Fibroblast of the aortic adventitia (primary cell): Measurements from ENCODE around the gene GMDS. TPM values are rescaled to one million over a fixed set of nuclear protein-coding genes. Genes with fewer than 3 reads are reported as not detected.
"Not testable (repeated sequence)": the region's sequence is repeated elsewhere in the genome, so short reads cannot be mapped to it uniquely, and the experiment has no call there.

Source experiments
- DNase-seq: peaks from one replicate; pipeline ENCODE4 v3.0.0-alpha.2; 2010; ENCODE audit warnings: low read depth
- H3K4me3 ChIP-seq: 2 replicates; pipeline ENCODE4 v1.5.1; 2011; ENCODE audit warnings: low read depth, mild to moderate bottlenecking, control low read depth, low read length, moderate library complexity
- total RNA-seq: library from RNA; depleted of rRNA; stranded (reverse); fragments of >200 nt; gene quantifications from 2 replicates; pipeline ENCODE4 v1.2.3, GENCODE V29; 2012; ENCODE audit warnings: low replicate concordance
- TF ChIP-seq, protein P1 (sequence below): IDR thresholded peaks from 2 replicates; pipeline ENCODE4 v1.5.1; 2011; ENCODE audit warnings: mild to moderate bottlenecking, low read length, control low read depth, inconsistent platforms; ENCODE audit not compliant: insufficient read depth

Gene GMDS
- total RNA-seq, 1 donor, result 15.9 TPM

GRCh38 chr6:1850840-1851157 lies 394.6 kb downstream of the GMDS start:
- DNase-seq, result no peak
- no peak overlapping the region for H3K4me3 ChIP-seq
- TF ChIP-seq, protein P1, sequence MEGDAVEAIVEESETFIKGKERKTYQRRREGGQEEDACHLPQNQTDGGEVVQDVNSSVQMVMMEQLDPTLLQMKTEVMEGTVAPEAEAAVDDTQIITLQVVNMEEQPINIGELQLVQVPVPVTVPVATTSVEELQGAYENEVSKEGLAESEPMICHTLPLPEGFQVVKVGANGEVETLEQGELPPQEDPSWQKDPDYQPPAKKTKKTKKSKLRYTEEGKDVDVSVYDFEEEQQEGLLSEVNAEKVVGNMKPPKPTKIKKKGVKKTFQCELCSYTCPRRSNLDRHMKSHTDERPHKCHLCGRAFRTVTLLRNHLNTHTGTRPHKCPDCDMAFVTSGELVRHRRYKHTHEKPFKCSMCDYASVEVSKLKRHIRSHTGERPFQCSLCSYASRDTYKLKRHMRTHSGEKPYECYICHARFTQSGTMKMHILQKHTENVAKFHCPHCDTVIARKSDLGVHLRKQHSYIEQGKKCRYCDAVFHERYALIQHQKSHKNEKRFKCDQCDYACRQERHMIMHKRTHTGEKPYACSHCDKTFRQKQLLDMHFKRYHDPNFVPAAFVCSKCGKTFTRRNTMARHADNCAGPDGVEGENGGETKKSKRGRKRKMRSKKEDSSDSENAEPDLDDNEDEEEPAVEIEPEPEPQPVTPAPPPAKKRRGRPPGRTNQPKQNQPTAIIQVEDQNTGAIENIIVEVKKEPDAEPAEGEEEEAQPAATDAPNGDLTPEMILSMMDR, result no peak

- TF ChIP-seq, protein P1, result no peak
- H3K4me3 ChIP-seq, result no peak overlapping the region
- no peak for DNase-seq
These were observed 395.1 kb downstream of the GMDS start for GRCh38 chr6:1850121-1850839.

DNA sequence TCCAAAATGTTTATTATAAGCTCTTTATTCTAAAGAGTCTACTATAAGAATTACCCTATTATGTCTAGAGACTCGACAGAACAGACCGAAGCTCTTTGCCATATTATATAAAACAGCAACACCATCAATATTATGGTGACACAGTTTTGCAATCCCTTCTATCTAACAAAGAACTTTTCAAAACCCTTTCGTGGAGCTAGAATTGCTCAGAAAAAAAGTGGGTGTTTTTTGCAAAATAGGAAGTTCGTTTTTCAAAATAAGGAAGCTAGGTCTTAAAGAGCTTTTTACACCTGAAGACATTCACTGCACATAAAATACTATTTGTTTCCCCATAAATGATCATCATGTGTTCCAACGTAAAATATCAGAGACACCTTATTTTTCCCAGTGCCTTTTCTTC lies 395.7 kb downstream of the GMDS start:
- no peak overlapping the region for H3K4me3 ChIP-seq
- no peak for DNase-seq
- TF ChIP-seq, protein P1, result no peak

DNA sequence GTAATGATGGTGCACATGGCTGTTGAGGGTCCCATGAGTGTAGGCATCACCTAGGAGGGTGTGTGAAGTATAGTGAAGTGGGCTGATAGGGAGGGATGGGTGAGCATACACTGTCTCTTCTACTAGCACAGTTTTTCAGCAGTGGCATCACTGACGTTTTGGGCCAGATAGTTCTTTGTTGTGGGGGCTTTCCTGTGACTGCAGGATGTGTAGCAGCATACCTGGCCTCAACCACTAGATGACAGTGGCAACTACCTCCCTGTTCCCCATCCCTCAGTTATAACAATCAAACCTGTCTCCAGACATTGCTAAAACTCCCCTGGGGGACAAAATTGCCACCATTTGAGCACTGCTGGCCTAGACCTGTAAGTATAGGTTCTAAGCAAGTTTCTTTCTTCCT lies 396.7 kb downstream of the GMDS start:
- no peak overlapping the region for H3K4me3 ChIP-seq
- DNase-seq, result no peak
- TF ChIP-seq, protein P1, result no peak

DNA sequence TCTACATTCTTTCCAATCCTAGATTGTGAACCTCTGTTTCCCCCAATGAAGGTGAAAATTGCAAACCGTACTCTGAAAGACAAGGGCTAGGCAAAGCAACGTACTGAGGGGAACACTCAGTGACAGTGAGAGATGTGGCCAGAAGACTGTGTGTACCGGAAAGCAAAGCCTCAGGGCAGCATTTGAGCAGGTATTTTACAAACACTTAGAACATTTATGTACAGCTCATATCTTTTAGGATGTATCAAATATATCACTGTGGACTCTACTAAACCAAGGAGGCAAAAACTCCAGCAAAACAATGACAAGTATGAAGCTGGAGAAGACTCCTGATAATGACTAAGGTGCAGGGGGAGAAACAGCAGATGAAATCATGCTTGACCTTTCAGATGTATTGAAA lies 398.8 kb downstream of the GMDS start:
- DNase-seq, result no peak
- no peak overlapping the region for H3K4me3 ChIP-seq
- TF ChIP-seq, protein P1, result no peak

DNA sequence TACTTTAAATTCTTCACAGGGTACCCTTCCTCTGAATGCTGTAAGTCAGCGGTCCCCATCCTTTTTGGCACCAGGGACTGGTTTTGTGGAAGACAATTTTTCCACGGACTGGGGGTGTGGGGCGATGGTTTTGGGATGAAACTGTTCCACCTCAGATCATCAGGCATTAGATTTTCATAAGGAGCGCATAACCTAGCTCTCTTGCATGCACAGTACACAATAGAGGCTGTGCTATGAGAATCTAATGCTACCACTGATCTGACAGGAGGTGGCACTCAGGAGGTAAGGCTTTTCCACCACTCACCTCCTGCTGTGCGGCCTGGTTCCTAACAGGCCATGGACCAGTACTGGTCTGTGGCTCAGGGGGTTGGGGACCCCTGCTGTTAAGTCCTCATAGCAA lies 399.9 kb downstream of the GMDS start:
- not testable (repeated sequence) for DNase-seq, H3K4me3 ChIP-seq

GRCh38 chr6:1842334-1842733 lies 403.1 kb downstream of the GMDS start:
- H3K4me3 ChIP-seq, result no peak overlapping the region
- no peak for DNase-seq
- TF ChIP-seq, protein P1, result no peak
